Activated effector memory CD4-positive, alpha-beta T cell treated with Interleukin-2 at 50 U/mL for 16 hours (primary cell): ENCODE data around the gene CHRDL1.
"Not testable (repeated sequence)": the region's sequence is repeated elsewhere in the genome, so short reads cannot be mapped to it uniquely, and the experiment has no call there.

Experiments
- DNase-seq: peaks from one replicate; pipeline ENCODE4 v3.0.0-alpha.2; 2020

The CHRDL1 gene, protein sequence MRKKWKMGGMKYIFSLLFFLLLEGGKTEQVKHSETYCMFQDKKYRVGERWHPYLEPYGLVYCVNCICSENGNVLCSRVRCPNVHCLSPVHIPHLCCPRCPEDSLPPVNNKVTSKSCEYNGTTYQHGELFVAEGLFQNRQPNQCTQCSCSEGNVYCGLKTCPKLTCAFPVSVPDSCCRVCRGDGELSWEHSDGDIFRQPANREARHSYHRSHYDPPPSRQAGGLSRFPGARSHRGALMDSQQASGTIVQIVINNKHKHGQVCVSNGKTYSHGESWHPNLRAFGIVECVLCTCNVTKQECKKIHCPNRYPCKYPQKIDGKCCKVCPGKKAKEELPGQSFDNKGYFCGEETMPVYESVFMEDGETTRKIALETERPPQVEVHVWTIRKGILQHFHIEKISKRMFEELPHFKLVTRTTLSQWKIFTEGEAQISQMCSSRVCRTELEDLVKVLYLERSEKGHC

DNA sequence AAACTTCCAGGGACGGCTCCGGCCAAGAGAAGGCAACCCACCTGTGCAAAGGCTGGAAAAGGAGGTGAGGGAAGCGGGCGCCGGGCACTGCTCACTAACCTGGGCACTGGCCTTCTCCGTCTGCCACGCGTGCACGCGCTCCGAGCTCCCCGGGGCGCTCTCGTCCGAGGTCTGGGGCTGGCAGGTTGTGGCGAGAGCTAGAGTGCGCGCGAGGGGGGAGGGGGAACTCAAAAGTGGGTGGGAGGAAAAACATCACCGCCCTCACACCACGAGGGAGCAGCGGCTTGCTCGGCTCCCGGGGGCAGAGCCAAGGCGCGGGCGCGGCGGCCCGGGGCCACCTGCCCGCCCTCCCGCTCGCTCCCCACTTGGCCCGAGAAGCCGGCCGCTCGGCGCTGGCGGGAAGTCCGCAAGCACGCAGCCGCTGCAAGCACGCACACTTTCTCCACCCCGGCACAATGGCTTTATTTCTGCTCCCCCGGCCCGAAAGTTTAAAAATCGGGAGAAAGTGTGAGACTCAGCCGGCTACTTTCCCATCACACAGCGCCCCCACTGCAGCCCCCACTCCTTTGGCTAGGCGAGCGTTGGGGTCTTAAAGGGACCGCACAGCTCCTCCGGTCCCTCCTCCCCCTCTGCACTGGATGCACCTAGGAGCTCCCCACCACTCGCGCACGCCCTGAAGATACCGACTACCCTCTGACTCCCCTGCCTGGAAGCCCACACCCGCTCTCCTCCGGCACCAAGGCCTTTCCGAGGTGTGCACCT, at the start of gene CHRDL1:
CHRDL1 (minus strand) TSS at position 173 of the 762 bp plus-strand sequence. CDS start 3,636 bp downstream, outside the sequence.
- DNase-seq, result no peak

DNA sequence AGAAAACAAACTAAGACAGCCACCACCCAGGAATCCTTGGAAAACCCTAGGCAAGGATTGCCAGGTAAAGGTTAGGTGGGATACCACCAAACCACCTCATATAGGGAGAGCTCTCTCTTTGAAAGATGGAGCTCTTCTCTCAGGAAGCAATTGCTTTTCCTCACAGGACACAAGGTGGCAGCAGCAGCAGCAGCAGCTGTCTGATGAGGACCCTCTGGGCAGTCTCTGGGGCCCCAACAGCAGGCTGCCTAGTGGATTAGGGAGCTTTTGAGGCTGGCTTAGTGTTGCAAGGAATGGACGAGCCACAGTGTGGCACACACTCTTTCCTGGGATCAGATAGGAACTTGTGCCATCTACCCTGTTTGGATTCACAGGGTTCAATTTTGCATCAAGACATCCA, 41.4 kb upstream of the CHRDL1 start:
- DNase-seq, result no peak

GRCh38 chrX:110836451-110836850, 40.8 kb upstream of the CHRDL1 start:
- DNase-seq, result no peak

DNA sequence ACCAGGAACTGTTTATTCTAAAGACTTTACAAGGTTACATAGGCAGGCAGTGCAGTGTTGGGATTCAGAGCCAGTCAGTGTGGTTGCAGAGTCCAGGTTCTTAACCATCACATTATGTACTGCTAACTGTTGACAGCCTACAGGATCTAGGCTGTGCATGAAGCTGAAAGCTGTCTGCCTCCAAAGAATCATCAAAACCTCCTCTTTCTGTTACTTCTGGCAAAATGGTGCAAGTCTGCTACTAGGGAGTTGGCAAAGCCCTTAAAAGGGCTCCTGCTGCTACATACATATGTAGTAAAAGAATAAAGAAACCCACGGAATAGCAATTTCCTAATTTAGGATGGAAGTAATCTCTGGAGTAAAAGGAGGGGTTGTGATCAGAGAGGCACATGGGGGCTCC, 40.4 kb upstream of the CHRDL1 start:
- DNase-seq, result no peak

DNA sequence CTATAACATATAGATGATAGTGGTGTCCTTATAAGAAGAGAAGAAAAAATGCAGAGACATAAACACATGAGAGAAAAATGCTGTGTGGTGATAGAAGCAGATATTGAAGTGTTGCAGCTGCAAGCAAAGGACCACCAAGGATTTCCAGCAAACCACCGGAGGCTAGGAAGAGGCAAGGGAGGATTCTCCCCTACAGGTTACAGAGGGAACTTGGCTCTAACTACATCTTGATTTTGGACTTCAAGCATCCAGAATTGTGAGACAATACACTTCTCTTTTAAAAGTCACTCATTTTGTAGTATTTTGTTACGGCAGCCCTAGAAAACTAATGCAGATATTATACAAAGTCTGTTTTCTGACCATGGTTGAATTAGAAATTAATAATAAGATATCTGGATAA, 30.4 kb upstream of the CHRDL1 start:
- DNase-seq, result no peak

DNA sequence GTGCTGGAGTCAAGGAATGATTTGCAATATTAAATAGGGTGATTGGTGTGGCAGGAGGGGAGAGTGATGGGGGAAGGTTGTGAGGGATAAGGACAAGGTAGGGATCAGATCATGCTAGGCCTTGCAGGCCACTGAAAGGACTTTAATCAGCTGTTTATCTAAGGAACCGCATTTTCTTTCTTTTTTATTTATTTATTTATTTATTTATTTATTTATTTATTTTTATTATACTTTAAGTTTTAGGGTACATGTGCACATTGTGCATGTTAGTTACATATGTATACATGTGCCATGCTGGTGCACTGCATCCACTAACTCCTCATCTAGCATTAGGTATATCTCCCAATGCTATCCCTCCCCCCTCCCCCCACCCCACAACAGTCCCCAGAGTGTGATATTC, 20.9 kb upstream of the CHRDL1 start:
- not testable (repeated sequence) for DNase-seq

DNA sequence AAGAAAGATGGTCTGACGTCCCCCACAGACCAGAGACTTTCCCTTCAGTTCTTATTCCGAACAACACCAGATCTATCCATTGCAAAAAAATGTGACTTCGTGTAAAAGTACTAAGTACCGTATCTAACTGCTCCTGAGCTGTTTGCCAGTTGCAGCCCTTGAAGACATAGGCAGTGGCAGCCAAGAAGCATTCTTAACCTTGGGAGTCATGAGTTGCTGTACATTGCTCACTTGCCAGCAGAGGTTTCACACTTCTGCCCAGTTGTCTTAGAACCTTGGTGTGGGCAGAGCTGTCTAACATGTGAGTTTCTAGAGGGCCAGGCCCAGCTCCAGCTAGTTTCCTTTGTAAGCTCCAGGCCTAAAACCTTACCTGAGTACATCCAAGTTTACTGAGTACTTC, 10.5 kb upstream of the CHRDL1 start:
- DNase-seq, result no peak

DNA sequence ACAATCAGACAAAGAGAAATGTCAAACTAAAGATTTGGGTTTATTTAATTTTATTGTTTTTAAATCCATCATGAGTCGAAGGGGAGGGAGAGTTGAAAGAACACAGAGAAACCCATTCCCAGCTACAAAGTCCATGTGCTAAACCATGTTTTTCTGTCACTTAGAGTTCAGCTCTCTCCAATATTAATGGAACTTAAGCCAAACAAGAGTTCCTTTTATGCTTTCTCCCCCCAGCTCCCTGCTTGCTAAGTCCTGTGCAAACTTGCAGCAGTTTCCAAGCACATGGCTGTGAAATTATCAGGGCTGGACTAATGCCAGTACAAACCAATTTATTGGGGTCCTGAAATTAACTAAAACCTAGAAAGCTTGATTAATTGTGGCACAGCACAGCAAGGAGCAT, 9.7 kb upstream of the CHRDL1 start:
- no peak for DNase-seq

GRCh38 chrX:110804446-110804845, 8.8 kb upstream of the CHRDL1 start:
- DNase-seq, result no peak

DNA sequence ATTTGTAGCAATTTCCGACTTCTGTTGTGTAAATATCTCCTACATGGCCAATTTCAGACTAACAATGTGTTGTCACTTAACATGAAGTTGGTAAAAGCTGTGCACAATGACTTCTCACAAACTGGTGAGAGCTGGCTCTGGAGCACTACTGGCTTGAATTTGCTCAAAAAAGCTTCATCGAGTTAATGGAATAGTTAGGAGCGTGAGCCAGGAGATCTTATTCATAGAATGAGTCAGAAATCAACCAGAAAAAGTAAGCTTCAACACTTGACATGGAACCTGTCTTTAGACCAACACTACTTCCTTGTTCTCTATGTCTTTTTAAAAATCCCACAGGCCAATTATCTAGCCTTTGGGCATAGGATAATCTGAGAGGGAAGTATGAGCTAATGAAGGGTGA, 7.9 kb upstream of the CHRDL1 start:
- DNase-seq, result no peak

DNA sequence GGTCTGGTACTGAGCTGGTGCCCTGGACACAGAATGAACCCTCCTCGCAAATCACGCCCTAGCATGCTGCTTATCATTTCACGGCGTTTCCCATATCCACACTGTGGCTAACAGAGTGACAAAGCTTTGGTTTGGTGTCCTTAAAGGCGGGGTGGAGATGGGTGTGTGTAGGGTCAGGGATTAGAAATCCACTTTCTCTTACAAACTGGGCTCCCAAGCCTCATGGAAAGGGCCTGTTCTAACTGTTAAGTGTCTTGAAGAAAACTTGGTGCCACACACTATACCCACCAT, 735 bp upstream of the CHRDL1 start:
- no peak for DNase-seq

GRCh38 chrX:110794601-110795000, 1.0 kb downstream of the CHRDL1 start:
- no peak for DNase-seq

- DNase-seq, result no peak
These were observed 4.5 kb downstream of the CHRDL1 start for GRCh38 chrX:110791071-110791470.

DNA sequence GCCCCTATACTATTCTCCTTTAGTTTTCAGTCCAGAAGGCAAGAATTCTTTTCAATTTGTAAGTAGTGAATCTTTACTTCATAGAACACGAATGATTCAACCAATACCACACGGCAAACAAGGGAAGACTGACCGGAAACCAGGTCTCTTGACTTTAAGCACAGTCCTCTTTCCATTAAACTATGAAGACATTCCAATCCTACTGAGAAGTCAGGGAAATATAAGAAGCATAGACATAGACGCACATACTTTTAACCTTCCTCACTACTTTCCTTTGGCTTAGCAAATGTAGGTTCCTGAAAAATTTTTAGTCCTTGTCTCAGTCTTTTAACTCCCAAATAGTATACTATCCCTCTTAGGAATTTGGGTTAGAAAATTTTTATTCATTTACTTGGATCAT, 9.1 kb downstream of the CHRDL1 start:
- DNase-seq, result no peak

- no peak for DNase-seq
These were observed 35.8 kb downstream of the CHRDL1 start for GRCh38 chrX:110759785-110760184.

GRCh38 chrX:110758781-110759422, 36.7 kb downstream of the CHRDL1 start:
- no peak for DNase-seq

DNA sequence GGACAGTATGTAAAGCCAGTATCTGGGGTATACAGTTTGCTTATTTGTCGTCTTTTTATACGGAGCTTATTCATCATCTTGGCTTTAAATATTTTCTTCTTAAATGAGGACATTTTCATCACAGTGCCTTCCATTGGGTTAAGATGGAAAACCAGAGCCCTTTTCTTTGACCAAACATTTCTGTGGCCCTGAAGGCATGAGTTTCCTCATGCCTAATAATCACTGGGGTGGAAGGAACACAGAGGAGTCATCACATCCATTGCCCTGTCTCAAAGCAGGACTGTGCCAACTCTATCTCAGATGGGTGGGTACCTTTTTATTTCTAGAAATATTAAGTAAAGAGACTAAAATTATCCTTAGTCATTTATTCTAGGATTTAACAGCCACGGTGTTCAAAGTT, 40.0 kb downstream of the CHRDL1 start:
- DNase-seq, result no peak

DNA sequence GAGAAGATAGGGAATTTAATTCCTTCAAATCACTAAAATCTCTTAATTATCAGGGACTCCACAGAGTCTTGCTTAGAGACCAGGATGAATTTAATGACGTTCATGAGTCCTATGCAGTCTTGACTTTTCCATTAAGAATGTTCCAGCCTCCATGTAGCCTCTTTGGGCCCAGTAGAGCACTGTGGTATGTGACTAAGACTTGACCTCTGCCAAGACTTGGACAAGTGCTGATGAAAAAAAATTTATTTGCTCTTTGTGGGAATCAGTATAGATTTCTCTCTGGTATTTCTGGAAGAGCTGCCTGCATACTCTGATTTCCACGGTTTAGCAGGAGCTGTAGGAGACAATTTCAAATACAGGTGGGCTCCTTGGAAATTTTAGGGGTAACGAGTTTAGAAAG, 40.6 kb downstream of the CHRDL1 start:
- no peak for DNase-seq

- no peak for DNase-seq
These were observed 45.0 kb downstream of the CHRDL1 start for GRCh38 chrX:110750526-110751189.

DNA sequence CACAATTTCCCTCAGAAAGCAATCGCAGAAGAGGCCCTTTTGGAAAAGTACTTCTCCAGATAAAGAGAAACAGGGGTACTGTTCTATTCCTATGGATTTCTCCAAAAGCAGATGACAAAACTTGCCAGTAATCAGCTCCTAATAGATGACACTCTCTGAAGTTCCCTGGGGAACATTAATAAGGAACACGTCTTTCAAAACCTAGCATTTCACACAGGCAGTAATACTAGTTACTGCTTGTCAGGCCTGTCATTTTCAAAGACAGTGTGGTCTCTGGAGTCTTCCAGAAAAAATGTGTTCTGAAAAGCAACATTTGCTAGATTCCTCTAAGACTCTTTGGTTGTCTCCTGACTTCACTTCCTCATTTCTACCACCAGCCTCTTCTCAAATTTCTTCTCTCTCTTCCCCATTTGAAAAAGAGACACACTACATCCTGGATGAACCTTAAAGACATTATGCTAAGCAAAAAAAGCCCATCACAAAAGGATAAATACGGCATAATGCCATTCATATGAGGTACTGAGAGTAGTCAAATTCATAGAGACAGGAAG, 47.3 kb downstream of the CHRDL1 start:
- DNase-seq, result no peak

DNA sequence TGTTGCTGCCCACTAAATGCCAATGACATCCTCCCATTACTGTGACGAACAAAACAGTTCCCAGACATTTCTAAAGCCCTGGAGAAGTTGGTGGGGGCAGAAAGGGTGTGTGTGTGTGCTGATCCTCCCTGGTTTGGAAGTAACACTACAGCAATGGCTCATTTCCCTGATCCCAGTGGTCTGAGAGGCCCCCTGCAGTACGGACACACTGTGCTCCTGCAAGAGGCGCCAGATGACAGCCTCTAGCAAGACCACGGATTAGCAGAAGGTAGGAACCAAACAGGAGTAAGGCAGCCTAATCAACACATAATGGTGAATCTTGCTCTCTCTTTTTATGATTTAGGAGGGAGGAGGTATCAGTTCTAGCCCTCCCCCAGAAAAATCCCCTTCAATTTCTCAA, 49.6 kb downstream of the CHRDL1 start:
- no peak for DNase-seq

DNA sequence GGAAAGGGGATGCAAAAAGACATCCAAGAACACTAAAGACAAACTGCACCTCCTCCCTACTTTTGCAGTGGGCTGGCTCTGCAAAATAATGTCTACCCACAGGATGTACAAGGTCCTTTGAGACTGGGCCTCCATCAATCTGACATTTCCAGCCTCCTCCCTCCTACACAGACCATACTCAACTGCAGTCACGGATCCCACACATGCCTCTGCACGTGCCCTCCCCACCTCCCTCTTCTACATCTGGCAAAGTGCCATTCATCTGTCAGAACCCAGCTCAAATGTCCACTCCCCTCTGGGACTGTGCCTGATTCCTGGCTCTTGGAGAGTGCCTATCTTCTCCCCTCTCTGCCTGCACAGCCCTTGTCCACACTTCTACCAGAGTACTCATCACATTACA, 50.3 kb downstream of the CHRDL1 start:
- no peak for DNase-seq

GRCh38 chrX:110743679-110744340, 51.8 kb downstream of the CHRDL1 start:
- no peak for DNase-seq
